Measurements from ENCODE around the gene BCL7A. TPM values are rescaled to one million over a fixed set of nuclear protein-coding genes. Genes with fewer than 3 reads are reported as not detected.

The BCL7A gene
- total RNA-seq, 1 donor from 2014 or later = 12.4 TPM

- no peak for TF ChIP-seq CTCF (conservative IDR thresholded peaks at IDR 0.05; ENCODE audit: low read depth, low read length)
- no peak overlapping the region for H3K4me3 ChIP-seq (ENCODE audit: low read depth, low read length)
- no peak for DNase-seq (ENCODE audit: low read depth)
These were observed 85.2 kb downstream of the BCL7A start for GRCh38 chr12:122106843-122107242.

DNA sequence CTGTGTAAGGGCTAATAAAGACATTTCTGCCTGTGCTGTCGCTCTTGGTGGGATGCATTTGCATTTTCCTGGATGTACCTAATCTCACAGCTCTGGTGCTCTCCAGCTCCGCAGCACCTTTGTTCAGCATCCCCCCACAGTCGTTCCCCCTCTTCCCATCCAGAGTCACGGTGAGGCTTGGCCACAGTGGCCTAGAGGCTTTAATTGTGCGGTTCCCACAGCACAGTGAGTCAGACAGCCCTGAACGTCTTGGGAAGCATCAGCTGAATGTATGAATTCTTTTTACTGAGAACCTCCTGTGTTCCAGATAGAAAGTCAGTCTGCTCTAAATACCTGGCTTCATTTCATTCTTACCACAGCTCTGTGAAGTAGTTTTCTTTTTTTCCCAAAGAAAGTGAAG, 85.6 kb downstream of the BCL7A start:
- DNase-seq (ENCODE audit: low read depth) = no peak
- no peak overlapping the region for H3K4me3 ChIP-seq (ENCODE audit: low read depth, low read length)
- no peak for TF ChIP-seq CTCF (conservative IDR thresholded peaks at IDR 0.05; ENCODE audit: low read depth, low read length)

- DNase-seq (ENCODE audit: low read depth) = no peak
- H3K4me3 ChIP-seq (ENCODE audit: low read depth, low read length) = no peak overlapping the region
- TF ChIP-seq CTCF (conservative IDR thresholded peaks at IDR 0.05; ENCODE audit: low read depth, low read length) = no peak
These were observed 89.5 kb downstream of the BCL7A start for GRCh38 chr12:122111089-122111641.

Other genes with a start within 250 kb of the BCL7A start
- 180 and 181 TPM in 2 replicates for gene RHOF, start 228.2 kb upstream of the BCL7A start, total RNA-seq
- 4.4 and 5.2 TPM in 2 replicates for gene SETD1B, start 217.9 kb upstream of the BCL7A start, total RNA-seq
- gene HPD, start 163.0 kb upstream of the BCL7A start, total RNA-seq = 0.12 TPM in 1 of 2 replicates, not detected in the other
- gene PSMD9, start 133.1 kb upstream of the BCL7A start, total RNA-seq = 44.2 and 108 TPM in 2 replicates
- 2.2 and 4.6 TPM in 2 replicates for gene CFAP251, start 103.3 kb upstream of the BCL7A start, total RNA-seq
- 17.5 and 18.5 TPM in 2 replicates for gene MLXIP, start 56.9 kb downstream of the BCL7A start, total RNA-seq
- gene IL31, start 152.3 kb downstream of the BCL7A start, total RNA-seq = not detected in 2 replicates
- 2.5 TPM in 1 of 2 replicates, not detected in the other for gene LRRC43, start 161.2 kb downstream of the BCL7A start, total RNA-seq
- gene B3GNT4, start 181.8 kb downstream of the BCL7A start, total RNA-seq = 0.58 and 1.4 TPM in 2 replicates
- 92.6 and 123 TPM in 2 replicates for gene DIABLO, start 204.2 kb downstream of the BCL7A start, total RNA-seq
- gene VPS33A, start 244.6 kb downstream of the BCL7A start, total RNA-seq = 15.1 and 23.4 TPM in 2 replicates